IMR-90 (cell line): ENCODE measurements around the gene GALR2. TPM values are rescaled to one million over a fixed set of nuclear protein-coding genes. Genes with fewer than 3 reads are reported as not detected.

Source experiments
- ATAC-seq: fragments of 200-7000 bp; cut with Tn5 transposase; 2 replicates; pipeline ENCODE4 v1.9.1; 2020; ENCODE audit warnings: low read depth, mild to moderate bottlenecking, moderate library complexity
- BruUV-seq: library from RNA; stranded (reverse); fragments of 400-500 nt; replicated peaks from 2 replicates; lab custom pipeline; 2021; lab: Mats Ljungman, UMichigan
- CTCF ChIA-PET: fragments of 300-600 bp; formaldehyde crosslinking; extraction: SDS; loops from one replicate; lab custom pipeline; 2021; ENCODE audit warnings: antibody characterized with exemption; lab: Yijun Ruan, JAX
- POLR2A ChIA-PET: fragments of 300-600 bp; sonication (Branson Sonifier 250); formaldehyde crosslinking; loops from one replicate; lab custom pipeline; 2022; ENCODE audit warnings: antibody characterized with exemption; ENCODE audit not compliant: unreplicated experiment; lab: Charles Lee
- DNase-seq: peaks from one replicate; pipeline ENCODE4 v3.0.0; 2013
- H2AFZ ChIP-seq: replicated peaks from 2 replicates; pipeline ENCODE3; 2013; ENCODE audit warnings: low read length, mild to moderate bottlenecking; ENCODE audit not compliant: poor library complexity
- H2AK5ac ChIP-seq: 2 replicates; pipeline ENCODE4 v1.6.1; 2013; ENCODE audit warnings: low read depth, low read length, inconsistent platforms
- H2AK9ac ChIP-seq: replicated peaks from 2 replicates; pipeline ENCODE3; 2013; ENCODE audit warnings: mild to moderate bottlenecking, low read depth, low read length, moderate library complexity; ENCODE audit not compliant: poor library complexity
- H2BK120ac ChIP-seq: 2 replicates; pipeline ENCODE4 v1.6.1; 2013; ENCODE audit warnings: low read depth, low read length, inconsistent platforms
- H2BK15ac ChIP-seq: 3 replicates; pipeline ENCODE4 v1.6.1; 2013; ENCODE audit warnings: low read depth, low read length, inconsistent platforms
- H2BK20ac ChIP-seq: 2 replicates; pipeline ENCODE4 v1.6.1; 2013; ENCODE audit warnings: low read depth, mild to moderate bottlenecking, inconsistent platforms, low read length, moderate library complexity
- H2BK5ac ChIP-seq: 2 replicates; pipeline ENCODE4 v1.6.1; 2013; ENCODE audit warnings: mild to moderate bottlenecking, low read depth, low read length, inconsistent platforms; ENCODE audit not compliant: poor library complexity, severe bottlenecking
- H3K14ac ChIP-seq: replicated peaks from 2 replicates; pipeline ENCODE4 v1.6.1; 2013; ENCODE audit warnings: low read depth, low read length, inconsistent platforms
- H3K18ac ChIP-seq: 2 replicates; pipeline ENCODE4 v1.6.1; 2013; ENCODE audit warnings: low read depth, low read length, control low read depth
- H3K23ac ChIP-seq: 2 replicates; pipeline ENCODE4 v1.6.1; 2013; ENCODE audit warnings: low read depth, low read length, inconsistent platforms
- H3K27ac ChIP-seq: 2 replicates; pipeline ENCODE4 v1.5.1; 2013; ENCODE audit warnings: mild to moderate bottlenecking, control low read depth, low read length; ENCODE audit not compliant: insufficient read depth
- H3K27me3 ChIP-seq: 2 replicates; pipeline ENCODE4 v1.6.1; 2013; ENCODE audit warnings: low read length; ENCODE audit not compliant: control insufficient read depth, insufficient read depth
- H3K36me3 ChIP-seq: 2 replicates; pipeline ENCODE4 v1.6.1; 2013; ENCODE audit warnings: low read length, mixed read lengths; ENCODE audit not compliant: control insufficient read depth, insufficient read depth
- H3K4ac ChIP-seq: 2 replicates; pipeline ENCODE4 v1.6.1; 2013; ENCODE audit warnings: low read depth, low read length, inconsistent platforms
- H3K4me1 ChIP-seq: 2 replicates; pipeline ENCODE4 v1.6.1; 2013; ENCODE audit warnings: low read length, mixed read lengths; ENCODE audit not compliant: control insufficient read depth, insufficient read depth
- H3K4me2 ChIP-seq: 2 replicates; pipeline ENCODE4 v1.6.1; 2013; ENCODE audit warnings: low read depth, mild to moderate bottlenecking, control low read depth, low read length, moderate library complexity
- H3K4me3 ChIP-seq: 2 replicates; pipeline ENCODE4 v1.5.1; 2013; ENCODE audit warnings: low read depth, mild to moderate bottlenecking, control low read depth, low read length, moderate library complexity; ENCODE audit not compliant: insufficient read depth
- H3K56ac ChIP-seq: 2 replicates; pipeline ENCODE4 v1.6.1; 2013; ENCODE audit warnings: low read length, inconsistent platforms; ENCODE audit not compliant: insufficient read depth; ENCODE audit errors: extremely low read depth
- H3K79me1 ChIP-seq, 2 experiments: 2 replicates each; pipeline ENCODE4 v1.6.1; 2013; ENCODE audit warnings: low read length in 2 of 2, inconsistent platforms in 1 of 2, low read depth in 1 of 2
- H3K9ac ChIP-seq: 2 replicates; pipeline ENCODE4 v1.6.1; 2013; ENCODE audit warnings: low read depth, low read length, control low read depth
- H3K9me1 ChIP-seq: 2 replicates; pipeline ENCODE4 v1.6.1; 2013; ENCODE audit warnings: low read length, inconsistent platforms; ENCODE audit not compliant: insufficient read depth
- H3K9me3 ChIP-seq: 2 replicates; pipeline ENCODE4 v1.6.1; 2013; ENCODE audit warnings: low read length; ENCODE audit not compliant: control insufficient read depth, insufficient read depth
- H4K20me1 ChIP-seq: 2 replicates; pipeline ENCODE4 v1.6.1; 2013; ENCODE audit warnings: low read length, inconsistent platforms; ENCODE audit not compliant: insufficient read depth
- H4K5ac ChIP-seq: 2 replicates; pipeline ENCODE4 v1.6.1; 2013; ENCODE audit warnings: mild to moderate bottlenecking, low read depth, low read length, control low read depth
- H4K8ac ChIP-seq, 2 experiments: 2 replicates each; pipeline ENCODE4 v1.6.1; 2013; ENCODE audit warnings: low read depth in 2 of 2, low read length in 2 of 2, control low read depth in 1 of 2, inconsistent platforms in 1 of 2
- H4K91ac ChIP-seq: 2 replicates; pipeline ENCODE4 v1.6.1; 2013; ENCODE audit warnings: low read depth, low read length, inconsistent platforms; ENCODE audit not compliant: insufficient read depth
- NFE2L2 ChIP-seq: fragments of 150-350 bp; IDR thresholded peaks from 2 replicates; pipeline ENCODE4 v1.6.1; 2016; ENCODE audit warnings: low read depth, mild to moderate bottlenecking, low read length
- RAD21 ChIP-seq: IDR thresholded peaks from 2 replicates; pipeline ENCODE4 v1.6.1; 2012; ENCODE audit warnings: low read length, improper control_type of control experiment
- SMC3 ChIP-seq: fragments of 150-350 bp; IDR thresholded peaks from 2 replicates; pipeline ENCODE4 v1.6.1; 2016; ENCODE audit warnings: low read depth, mild to moderate bottlenecking, antibody characterized with exemption, low read length, moderate library complexity
- WGBS, 2 experiments: methylation state at CpG; one replicate each; pipeline versions ENCODE4 v1.1.5 to v1.1.7; 2013; ENCODE audit warnings: missing lambda C conversion rate in 2 of 2; ENCODE audit not compliant: insufficient read length in 1 of 2; ENCODE audit errors: extremely low coverage in 2 of 2; 5-methylcytosine and 5-hydroxymethylcytosine counted together
- dilution Hi-C: fragments of 300-500 bp; cut with HindIII; formaldehyde crosslinking; loops from one replicate; pipeline ENCODE4 v1.14.3; 2018; ENCODE audit warnings: low sequenced_read_pairs; ENCODE audit not compliant: unreplicated experiment
- in situ Hi-C: fragments of 300-500 bp; cut with MboI; formaldehyde crosslinking; loops from 3 replicates; pipeline ENCODE4 v1.14.3; 2019; ENCODE audit warnings: low sequenced_read_pairs, inconsistent platforms, mixed read lengths
- intact Hi-C: fragments of 100-400 bp; cut with micrococcal nuclease; formaldehyde crosslinking; loops from 2 replicates; pipeline ENCODE4 v1.10.0; 2022
- polyA plus RNA-seq, 3 experiments: library from polyadenylated mRNA; depleted of rRNA; stranded (reverse); fragments of >200 nt; gene quantifications; 2 replicates each; pipeline ENCODE4 v1.2.3, GENCODE V29; 2012; ENCODE audit warnings: low replicate concordance in 1 of 3
- total RNA-seq: library from RNA; depleted of rRNA; stranded (reverse); fragments of >200 nt; gene quantifications from 2 replicates; pipeline ENCODE4 v1.2.3, GENCODE V29; 2012
- TF ChIP-seq, protein P1 (sequence below): conservative IDR thresholded peaks from 2 replicates; pipeline ENCODE4 v1.5.1; 2012; ENCODE audit warnings: mild to moderate bottlenecking, low read depth, low read length, improper control_type of control experiment

The GALR2 gene
- total and polyA plus RNA-seq, 2 of the 4 experiments (the other 2 are of a cell fraction): 0.07 TPM; not detected in 1

- DNase-seq: peak; percentile 41
- Histone ChIP-seq H4K20me1 (peaks cover 14% of the 10 kb centered on the region), H3K4ac (no peak overlapping the region), H3K18ac (no peak overlapping the region), H3K56ac (no peak overlapping the region), H3K4me3 (no peak overlapping the region), H3K9ac (no peak overlapping the region), H3K23ac (no peak overlapping the region), H2BK5ac (no peak overlapping the region), H2AFZ (no peak overlapping the region), H3K4me1 (peaks cover 3% of the 10 kb centered on the region; the same call in 1 of the 2 replicates), H4K5ac (no peak overlapping the region), H2AK5ac (no peak overlapping the region), H2BK15ac (no peak overlapping the region), H3K27ac (no peak overlapping the region), H2AK9ac (no peak overlapping the region), H4K8ac (no peak overlapping the region), H2BK20ac (no peak overlapping the region), H3K14ac (no peak overlapping the region), H3K79me1 (peaks cover 0 to 8% of the 10 kb centered on the region in 2 experiments; a peak in 2 of 4 replicates), H3K9me1 (peaks cover 11% of the 10 kb centered on the region), H2BK120ac (no peak overlapping the region), H4K91ac (no peak overlapping the region), H3K9me3 (no peaks in the 10 kb centered on the region), H3K4me2 (no peak overlapping the region), H3K36me3 (no peaks in the 10 kb centered on the region), H3K27me3 (peaks cover 66% of the 10 kb centered on the region)
- WGBS, 2 experiments: 3% methylated on average over 38 of the region's 82 CpGs; no CpG with 5 or more reads in 1 of the 2 experiments
- TF ChIP-seq NFE2L2: no peak
- TF ChIP-seq, protein P1, sequence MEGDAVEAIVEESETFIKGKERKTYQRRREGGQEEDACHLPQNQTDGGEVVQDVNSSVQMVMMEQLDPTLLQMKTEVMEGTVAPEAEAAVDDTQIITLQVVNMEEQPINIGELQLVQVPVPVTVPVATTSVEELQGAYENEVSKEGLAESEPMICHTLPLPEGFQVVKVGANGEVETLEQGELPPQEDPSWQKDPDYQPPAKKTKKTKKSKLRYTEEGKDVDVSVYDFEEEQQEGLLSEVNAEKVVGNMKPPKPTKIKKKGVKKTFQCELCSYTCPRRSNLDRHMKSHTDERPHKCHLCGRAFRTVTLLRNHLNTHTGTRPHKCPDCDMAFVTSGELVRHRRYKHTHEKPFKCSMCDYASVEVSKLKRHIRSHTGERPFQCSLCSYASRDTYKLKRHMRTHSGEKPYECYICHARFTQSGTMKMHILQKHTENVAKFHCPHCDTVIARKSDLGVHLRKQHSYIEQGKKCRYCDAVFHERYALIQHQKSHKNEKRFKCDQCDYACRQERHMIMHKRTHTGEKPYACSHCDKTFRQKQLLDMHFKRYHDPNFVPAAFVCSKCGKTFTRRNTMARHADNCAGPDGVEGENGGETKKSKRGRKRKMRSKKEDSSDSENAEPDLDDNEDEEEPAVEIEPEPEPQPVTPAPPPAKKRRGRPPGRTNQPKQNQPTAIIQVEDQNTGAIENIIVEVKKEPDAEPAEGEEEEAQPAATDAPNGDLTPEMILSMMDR: no peak
- TF ChIP-seq RAD21: no peak
- no peak for TF ChIP-seq SMC3
- dilution Hi-C loops (no loop called here), intact Hi-C loops (loop anchor here (10.0 kb wide), 1 partner anchor 172 kb away; the partner anchor contains the start of gene MRPL38), in situ Hi-C loops (no loop called here)
- CTCF ChIA-PET: no interaction called here
- BruUV-seq: no TSS peak
- POLR2A ChIA-PET: no interaction called here
- no peak for ATAC-seq
Observed at GRCh38 chr17:76076765-76077583, 2.4 kb downstream of the GALR2 start.
